GM18505 (cell line): ENCODE measurements around the gene VASH2.

Experiments used
- ATAC-seq: cut with Tn5 transposase; IDR thresholded peaks from one replicate; pipeline ENCODE4 v1.9.1; 2021; ENCODE audit not compliant: unreplicated experiment
- POLR2A ChIP-seq: IDR thresholded peaks from 4 replicates; pipeline ENCODE4 v1.6.1; 2011; ENCODE audit warnings: borderline replicate concordance; ENCODE audit not compliant: insufficient read depth, insufficient read length; ENCODE audit errors: extremely low read depth

VASH2 gene

GRCh38 chr1:212975111-212975918 is 25.0 kb downstream of the VASH2 start:
- ATAC-seq = no peak
- no peak for TF ChIP-seq POLR2A

DNA sequence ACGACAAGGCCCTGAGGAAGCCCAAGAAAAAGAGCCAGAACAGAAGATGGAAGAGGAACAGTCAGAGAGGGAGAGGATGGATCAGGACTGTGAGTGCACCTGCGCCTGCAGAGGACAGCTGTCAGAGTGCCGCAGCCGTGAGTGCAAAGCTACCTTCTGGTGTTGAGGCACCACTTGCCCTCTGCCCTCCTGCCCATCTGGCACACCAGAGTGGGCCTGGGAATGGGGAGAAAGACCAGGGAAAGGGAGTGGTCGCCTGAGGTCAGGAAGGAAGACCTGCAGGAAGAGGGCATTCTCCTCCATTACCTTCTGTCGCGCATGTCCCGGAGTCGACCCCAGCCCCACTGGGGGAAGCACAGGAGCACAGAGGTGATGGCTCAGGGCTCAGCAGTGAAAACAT is 26.2 kb downstream of the VASH2 start:
- TF ChIP-seq POLR2A = no peak
- ATAC-seq = no peak

DNA sequence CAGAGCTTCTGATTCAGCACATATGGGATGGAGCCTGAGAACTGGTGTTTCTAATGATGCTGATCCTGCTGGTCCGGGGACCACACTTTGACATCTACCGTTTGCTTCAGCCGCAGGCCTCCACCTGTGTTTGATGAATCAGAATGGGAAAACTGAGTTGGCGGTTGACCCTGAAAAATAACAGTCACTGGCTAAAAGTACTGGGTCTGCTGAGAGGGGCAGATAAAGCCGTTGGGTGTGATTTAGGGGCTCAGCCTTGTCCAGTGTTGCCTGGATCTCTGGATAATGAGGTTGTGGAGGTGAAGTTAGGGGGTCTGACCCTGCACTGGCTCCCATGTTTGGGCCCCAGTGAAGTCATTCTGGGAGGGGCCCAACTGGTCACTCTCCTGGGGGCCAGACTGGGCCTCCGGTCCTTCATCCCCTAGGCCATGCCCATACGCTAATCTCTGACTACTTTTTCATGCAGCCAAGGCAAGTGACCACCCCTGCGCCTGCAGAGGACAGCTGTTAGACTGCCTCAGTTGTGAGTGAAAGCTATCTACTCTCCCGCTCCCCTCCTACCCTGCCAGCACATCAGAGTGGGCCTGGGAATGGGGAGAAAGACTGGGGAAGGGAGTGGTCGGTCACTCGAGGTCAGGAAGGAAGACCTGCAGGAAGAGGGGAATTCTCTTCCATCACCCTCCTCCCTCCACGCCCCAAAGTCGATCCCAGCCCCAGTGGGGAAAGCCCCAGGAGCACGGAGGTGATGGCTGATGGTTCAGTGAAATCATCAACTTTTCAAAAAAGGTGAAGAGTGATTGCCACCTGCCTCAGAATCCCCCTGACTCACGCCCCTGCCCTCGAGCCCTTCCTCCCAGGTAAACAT is 27.7 kb downstream of the VASH2 start:
- peak; percentile 48 for TF ChIP-seq POLR2A
- ATAC-seq = no peak

DNA sequence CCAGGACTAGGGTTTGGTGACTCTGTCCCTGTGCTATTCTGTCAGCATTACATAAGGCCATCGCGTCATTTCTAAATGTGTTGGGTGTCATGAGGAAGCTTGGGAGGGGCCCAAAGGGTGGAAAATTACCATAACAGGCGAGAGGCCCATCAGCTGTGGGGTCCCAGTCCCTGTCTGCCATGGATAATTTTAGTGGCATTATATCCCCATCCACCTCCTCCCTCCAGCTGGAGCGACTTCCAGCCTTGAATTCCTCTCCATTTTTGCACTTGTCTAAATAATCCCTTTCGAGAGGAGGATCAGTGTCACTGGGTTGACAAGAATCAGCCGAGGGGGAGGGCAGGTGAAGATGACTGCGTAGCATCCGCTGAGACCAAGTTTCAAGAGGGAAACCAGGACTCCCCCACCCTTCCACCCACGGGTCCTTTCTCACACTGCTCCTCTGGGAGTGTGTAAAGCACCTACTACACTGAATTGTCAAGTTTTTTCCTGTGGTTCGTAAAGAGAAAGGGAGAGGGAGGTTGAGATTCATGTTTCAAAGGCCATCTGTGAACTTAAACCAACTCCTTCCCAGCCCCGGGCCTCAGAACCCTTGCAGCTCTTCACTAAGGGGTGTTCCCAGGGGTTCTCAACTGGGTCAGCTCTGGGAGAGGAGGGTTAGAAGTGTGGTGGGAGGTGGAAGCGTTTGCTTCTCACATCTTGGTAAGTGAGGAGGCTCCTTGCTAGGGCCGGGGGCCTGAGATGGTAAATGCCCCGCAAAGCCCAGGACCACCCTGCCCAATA is 29.2 kb downstream of the VASH2 start:
- TF ChIP-seq POLR2A = peak; percentile 23
- peak; percentile 73 for ATAC-seq

GRCh38 chr1:212980123-212980785 is 29.9 kb downstream of the VASH2 start:
- TF ChIP-seq POLR2A = no peak
- no peak for ATAC-seq

DNA sequence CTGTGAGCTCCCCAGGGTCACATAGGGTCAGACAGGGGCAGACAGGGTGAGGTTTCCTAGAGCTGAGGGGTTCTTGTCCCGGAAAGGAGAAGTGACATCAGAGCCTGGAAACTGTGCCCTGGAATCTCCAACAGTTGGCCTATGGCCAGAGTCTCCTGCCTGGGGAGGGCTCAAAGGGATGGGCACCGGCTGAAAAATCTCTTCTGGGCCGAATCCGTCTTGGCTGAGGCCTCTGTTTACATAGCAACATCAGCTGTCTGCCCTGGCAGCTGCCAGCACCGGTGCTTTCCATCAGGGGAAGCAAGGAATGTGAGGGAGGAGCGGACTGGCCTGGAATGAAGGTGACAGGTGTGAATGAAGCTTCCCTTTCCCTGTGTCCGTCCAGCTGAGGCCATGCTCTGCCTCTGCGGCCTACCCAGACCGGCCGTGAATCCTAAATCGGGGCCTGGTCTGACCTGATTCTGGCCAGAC is 30.7 kb downstream of the VASH2 start:
- no peak for ATAC-seq
- TF ChIP-seq POLR2A = no peak

- ATAC-seq = no peak
- TF ChIP-seq POLR2A = no peak
Measured at GRCh38 chr1:212981571-212982328, 31.4 kb downstream of the VASH2 start.

- no peak for TF ChIP-seq POLR2A
- no peak for ATAC-seq
Measured at GRCh38 chr1:212982430-212983152, 32.2 kb downstream of the VASH2 start.

DNA sequence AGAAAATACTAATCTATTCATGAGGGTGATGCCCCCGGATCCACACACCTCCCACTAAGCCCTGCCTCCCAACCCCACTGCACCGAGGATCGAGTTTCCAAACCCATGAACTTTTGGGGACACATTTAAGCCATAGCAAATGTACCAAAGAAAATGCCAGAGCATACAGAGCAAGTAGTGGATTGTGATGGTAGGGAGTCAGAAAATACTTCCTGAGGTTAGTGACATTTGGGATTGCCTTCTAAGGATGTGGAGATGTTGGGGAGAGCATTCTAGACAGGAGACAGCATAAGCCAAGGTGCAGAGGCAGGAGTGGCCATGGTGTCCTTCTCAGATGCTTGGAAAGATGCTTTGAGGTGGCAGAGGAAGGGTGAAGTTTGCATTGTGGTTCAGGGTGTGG is 33.1 kb downstream of the VASH2 start:
- no peak for TF ChIP-seq POLR2A
- no peak for ATAC-seq

- no peak for TF ChIP-seq POLR2A
- no peak for ATAC-seq
Measured at GRCh38 chr1:212984522-212985291, 34.4 kb downstream of the VASH2 start.

GRCh38 chr1:212986551-212986950 is 36.2 kb downstream of the VASH2 start:
- ATAC-seq = no peak
- no peak for TF ChIP-seq POLR2A
